Iris pigment epithelial cell (primary cell): ENCODE measurements around the gene ZMPSTE24.
"Not testable (repeated sequence)": the region's sequence is repeated elsewhere in the genome, so short reads cannot be mapped to it uniquely, and the experiment has no call there.

Experiments
- DNase-seq: peaks from one replicate; pipeline ENCODE4 v3.0.0-alpha.2; 2011; ENCODE audit warnings: low read depth

ZMPSTE24 gene

GRCh38 chr1:40318970-40319621, 61.1 kb downstream of the ZMPSTE24 start:
- no peak for DNase-seq

- DNase-seq = not testable (repeated sequence)
These were observed 73.4 kb downstream of the ZMPSTE24 start for GRCh38 chr1:40331403-40331802.

- DNase-seq = no peak
These were observed 74.7 kb downstream of the ZMPSTE24 start for GRCh38 chr1:40332695-40333094.

- DNase-seq = no peak
These were observed 79.4 kb downstream of the ZMPSTE24 start for GRCh38 chr1:40337443-40337842.

GRCh38 chr1:40338745-40339419, 80.8 kb downstream of the ZMPSTE24 start:
- peak; percentile 78 for DNase-seq

GRCh38 chr1:40339420-40340323, 81.6 kb downstream of the ZMPSTE24 start:
- no peak for DNase-seq

GRCh38 chr1:40341491-40342380, 83.7 kb downstream of the ZMPSTE24 start:
- DNase-seq = no peak

- DNase-seq = not testable (repeated sequence)
These were observed 84.3 kb downstream of the ZMPSTE24 start for GRCh38 chr1:40342381-40342717.
